Esophagus muscularis mucosa (tissue), 4 donors: ENCODE measurements around the gene SIX4. TPM values are rescaled to one million over a fixed set of nuclear protein-coding genes. Genes with fewer than 3 reads are reported as not detected.
A peak's percentile ranks its signal among the peaks of the same experiment; 100 is the strongest.

Source experiments
- DNase-seq: peaks from one replicate; pipeline ENCODE4 v3.0.0-alpha.2; 2017; ENCODE audit errors: extremely low spot score
- H3K27ac ChIP-seq, 4 donors: fragments of 200-600 bp; sonication (generic); replicated peaks in 1 of 4; 1 replicate in 3 of 4; 2 replicates in 1 of 4; pipeline ENCODE4 v1.5.1; 2016 to 2019; ENCODE audit warnings: mild to moderate bottlenecking in 1 of 4
- H3K27me3 ChIP-seq, 4 donors: fragments of 200-600 bp; sonication (generic); one replicate each; pipeline versions ENCODE4 v1.5.1 to v1.6.0; 2016 to 2019
- H3K36me3 ChIP-seq, 4 donors: fragments of 200-600 bp; sonication (generic); one replicate each; pipeline ENCODE4 v1.5.1; 2016 to 2019
- H3K4me1 ChIP-seq, 4 donors: fragments of 200-600 bp; sonication (generic); one replicate each; pipeline ENCODE4 v1.5.1; 2016 to 2019
- H3K4me3 ChIP-seq, 4 donors: fragments of 200-600 bp; sonication (generic); 1 replicate in 2 of 4; 2 replicates in 2 of 4; pipeline ENCODE4 v1.5.1; 2016 to 2019; ENCODE audit warnings: mild to moderate bottlenecking in 4 of 4, moderate library complexity in 1 of 4
- H3K9me3 ChIP-seq, 4 donors: fragments of 200-600 bp; sonication (generic); 1 replicate in 3 of 4; 2 replicates in 1 of 4; pipeline ENCODE4 v1.5.1; 2016 to 2019
- EP300 ChIP-seq: sonication (generic); formaldehyde crosslinking; IDR thresholded peaks from one replicate; pipeline ENCODE4 v1.6.1; 2017; ENCODE audit warnings: antibody characterized with exemption
- POLR2A ChIP-seq: fragments of 450-650 bp; IDR thresholded peaks from one replicate; pipeline ENCODE4 v1.6.1; 2017; ENCODE audit warnings: antibody characterized with exemption, moderate library complexity, mild to moderate bottlenecking, low read depth
- POLR2AphosphoS5 ChIP-seq, 2 donors: sonication (generic); formaldehyde crosslinking; IDR thresholded peaks; one replicate each; pipeline ENCODE4 v1.6.1; 2017; ENCODE audit warnings: antibody characterized with exemption in 2 of 2
- WGBS: methylation state at CpG from one replicate; pipeline ENCODE4 v1.1.5; 2018; 5-methylcytosine and 5-hydroxymethylcytosine counted together
- intact Hi-C: fragments of 100-400 bp; cut with DNase I; formaldehyde crosslinking; loops from one replicate; pipeline ENCODE4 v1.15.1; 2023
- total RNA-seq, 4 donors: library from RNA; depleted of rRNA; stranded (reverse); fragments of >200 nt; gene quantifications; one replicate each; pipeline versions ENCODE4 v1.1.0 to v1.2.1, GENCODE V29; 2016
- TF ChIP-seq, protein P1 (sequence below), 3 experiments: fragments of 200-600 bp in 2 of 3; fragments of 450-650 bp in 1 of 3; sonication (generic) in 2 of 3; IDR thresholded peaks; one replicate each; pipeline ENCODE4 v1.5.1; 2017 to 2019; ENCODE audit warnings: antibody characterized with exemption in 3 of 3, mild to moderate bottlenecking in 2 of 3, moderate library complexity in 1 of 3

Gene SIX4
- total RNA-seq, 4 donors from 2014 or later: 1.7 to 4.2 (median 2.7) TPM

DNA sequence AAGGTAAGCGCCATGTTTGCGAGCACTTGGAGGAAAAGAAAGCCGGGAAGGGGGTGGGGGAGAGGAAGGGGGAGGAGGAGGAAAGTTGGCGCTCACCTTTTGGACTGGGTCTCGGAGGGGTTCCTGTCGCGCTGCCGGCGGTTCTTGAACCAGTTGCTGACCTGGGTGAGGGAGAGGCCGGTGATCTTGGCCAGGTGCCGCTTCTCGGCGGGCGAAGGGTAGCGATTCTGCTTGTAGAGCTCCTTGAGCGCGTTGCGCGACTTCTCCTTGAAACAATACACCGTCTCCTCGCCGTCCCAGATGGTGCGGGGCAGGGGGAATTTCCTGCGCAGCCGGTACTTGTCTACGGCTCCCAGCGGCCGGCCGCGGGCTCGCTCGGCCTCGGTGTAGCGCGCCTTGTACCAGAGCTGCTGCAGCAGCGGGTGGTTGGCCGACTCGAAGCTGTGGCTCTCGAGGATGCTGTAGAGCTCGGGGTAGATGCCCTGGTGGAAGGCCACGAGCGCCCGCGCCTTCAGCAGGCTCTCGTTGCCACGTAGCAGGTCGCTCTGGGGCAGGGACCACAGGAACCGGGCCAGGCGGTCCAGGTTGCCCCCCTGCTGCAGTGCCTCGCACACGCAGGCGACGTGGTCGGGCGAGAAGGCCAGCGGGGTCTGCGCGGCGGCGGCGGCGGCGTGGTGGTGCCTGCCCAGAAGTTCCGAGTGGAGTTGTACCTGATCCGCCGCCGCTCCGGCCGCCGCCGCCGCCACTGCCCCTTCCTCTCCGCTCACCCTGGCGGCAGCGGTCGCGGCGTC lies 840 bp downstream of the SIX4 start:
- TF ChIP-seq EP300 (no peak), POLR2AphosphoS5 (IDR thresholded peaks at IDR 0.05) (no peak)
- TF ChIP-seq, protein P1, sequence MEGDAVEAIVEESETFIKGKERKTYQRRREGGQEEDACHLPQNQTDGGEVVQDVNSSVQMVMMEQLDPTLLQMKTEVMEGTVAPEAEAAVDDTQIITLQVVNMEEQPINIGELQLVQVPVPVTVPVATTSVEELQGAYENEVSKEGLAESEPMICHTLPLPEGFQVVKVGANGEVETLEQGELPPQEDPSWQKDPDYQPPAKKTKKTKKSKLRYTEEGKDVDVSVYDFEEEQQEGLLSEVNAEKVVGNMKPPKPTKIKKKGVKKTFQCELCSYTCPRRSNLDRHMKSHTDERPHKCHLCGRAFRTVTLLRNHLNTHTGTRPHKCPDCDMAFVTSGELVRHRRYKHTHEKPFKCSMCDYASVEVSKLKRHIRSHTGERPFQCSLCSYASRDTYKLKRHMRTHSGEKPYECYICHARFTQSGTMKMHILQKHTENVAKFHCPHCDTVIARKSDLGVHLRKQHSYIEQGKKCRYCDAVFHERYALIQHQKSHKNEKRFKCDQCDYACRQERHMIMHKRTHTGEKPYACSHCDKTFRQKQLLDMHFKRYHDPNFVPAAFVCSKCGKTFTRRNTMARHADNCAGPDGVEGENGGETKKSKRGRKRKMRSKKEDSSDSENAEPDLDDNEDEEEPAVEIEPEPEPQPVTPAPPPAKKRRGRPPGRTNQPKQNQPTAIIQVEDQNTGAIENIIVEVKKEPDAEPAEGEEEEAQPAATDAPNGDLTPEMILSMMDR (IDR thresholded peaks at IDR 0.05): no peak
- peaks cover 20 to 36% (median 25%) of the 10 kb centered on the region in 4 donors for H3K4me1 ChIP-seq
- no peaks in the 10 kb centered on the region for H3K36me3 ChIP-seq
- H3K4me3 ChIP-seq: peak overlapping the region; percentile 71 to 82 (median 76)
- H3K27ac ChIP-seq: peak overlapping the region; percentile 69 to 84 (median 72)
- no peak for DNase-seq
- intact Hi-C loops: loop anchor here (5.0 kb wide), 2 partner anchors 66 to 304 kb away; no protein-coding TSS in a partner anchor
- H3K9me3 ChIP-seq: no peaks in the 10 kb centered on the region
- under 1% methylated on average over 16 of the region's 78 CpGs for WGBS
- H3K27me3 ChIP-seq: peaks cover 0 to 32% (median 0%) of the 10 kb centered on the region in 4 donors

DNA sequence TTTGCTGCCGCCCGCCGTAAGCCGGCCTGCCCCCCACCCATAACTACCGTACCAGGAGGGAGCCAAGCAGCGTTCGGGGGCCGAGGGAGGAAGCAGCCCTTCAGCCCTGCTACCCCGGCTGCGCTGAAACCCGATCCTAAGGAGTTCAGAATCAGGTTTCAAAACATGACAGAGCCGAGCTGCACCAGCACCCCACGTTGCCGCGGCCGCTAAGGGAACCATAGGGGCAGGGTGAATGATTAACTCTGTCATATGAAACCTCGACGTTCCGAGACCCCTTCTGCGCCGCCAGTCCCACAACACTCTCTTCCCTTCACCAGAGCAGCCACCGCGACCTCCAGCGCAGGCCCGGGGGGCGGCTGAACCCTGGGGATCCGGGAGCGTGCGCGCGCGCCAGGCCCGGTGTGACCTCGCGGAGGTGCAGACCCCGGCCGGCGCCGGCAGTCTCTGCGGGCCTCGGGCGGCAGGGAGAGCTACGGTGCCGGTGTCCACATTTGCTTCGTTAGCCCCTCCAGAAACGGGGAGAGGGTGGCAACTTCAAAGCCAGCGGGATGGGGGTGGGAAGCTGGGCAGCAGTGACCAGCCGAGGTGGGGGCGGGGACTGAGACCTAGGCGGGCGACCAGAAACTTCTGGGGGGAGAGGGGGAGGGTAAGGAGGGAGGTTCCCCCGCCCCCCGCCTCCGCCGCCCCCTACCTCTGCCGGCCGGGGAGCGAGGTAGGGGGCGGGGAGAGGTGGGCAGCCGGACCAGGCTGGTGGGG lies 1.6 kb downstream of the SIX4 start:
- Histone ChIP-seq H3K36me3 (no peaks in the 10 kb centered on the region), H3K27ac (peak overlapping the region; percentile 69 to 84 (median 72)), H3K27me3 (peaks cover 0 to 28% (median 0%) of the 10 kb centered on the region in 4 donors), H3K9me3 (no peaks in the 10 kb centered on the region), H3K4me1 (peaks cover 20 to 36% (median 25%) of the 10 kb centered on the region in 4 donors), H3K4me3 (peak overlapping the region; percentile 71 to 82 (median 76))
- WGBS: under 1% methylated on average over 31 of the region's 60 CpGs
- DNase-seq: no peak
- intact Hi-C loops: loop anchor here (5.0 kb wide), 2 partner anchors 65 to 305 kb away; no protein-coding TSS in a partner anchor
- TF ChIP-seq, protein P1 (IDR thresholded peaks at IDR 0.05): no peak
- TF ChIP-seq POLR2A (no peak), EP300 (no peak), POLR2AphosphoS5 (IDR thresholded peaks at IDR 0.05) (no peak)

DNA sequence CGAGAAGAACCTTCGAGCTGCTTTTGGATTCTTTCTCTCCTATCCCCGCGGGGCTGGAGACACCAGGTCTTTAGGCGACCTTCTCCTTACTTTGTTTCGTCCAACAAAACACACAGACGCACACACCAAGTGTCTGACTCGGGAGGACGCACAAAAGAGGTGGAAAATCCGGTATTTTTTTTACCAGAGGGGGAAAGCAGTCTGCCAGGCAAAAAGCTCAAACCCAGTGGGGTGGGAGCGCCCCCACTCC lies 2.1 kb downstream of the SIX4 start:
- H3K27me3 ChIP-seq: peaks cover 0 to 27% (median 0%) of the 10 kb centered on the region in 4 donors
- intact Hi-C loops: loop anchor here (5.0 kb wide), 2 partner anchors 65 to 305 kb away; no protein-coding TSS in a partner anchor
- H3K27ac ChIP-seq: peak overlapping the region in 2 of 4 donors; percentile 69 to 84
- H3K4me1 ChIP-seq: peaks cover 20 to 36% (median 25%) of the 10 kb centered on the region in 4 donors
- H3K9me3 ChIP-seq: no peaks in the 10 kb centered on the region
- H3K36me3 ChIP-seq: no peaks in the 10 kb centered on the region
- DNase-seq: no peak
- TF ChIP-seq EP300 (no peak), POLR2A (no peak), POLR2AphosphoS5 (IDR thresholded peaks at IDR 0.05) (no peak)
- TF ChIP-seq, protein P1 (IDR thresholded peaks at IDR 0.05): no peak
- peak overlapping the region; percentile 71 to 82 (median 76) for H3K4me3 ChIP-seq
- 0% methylated on average over 8 of the region's 11 CpGs for WGBS

DNA sequence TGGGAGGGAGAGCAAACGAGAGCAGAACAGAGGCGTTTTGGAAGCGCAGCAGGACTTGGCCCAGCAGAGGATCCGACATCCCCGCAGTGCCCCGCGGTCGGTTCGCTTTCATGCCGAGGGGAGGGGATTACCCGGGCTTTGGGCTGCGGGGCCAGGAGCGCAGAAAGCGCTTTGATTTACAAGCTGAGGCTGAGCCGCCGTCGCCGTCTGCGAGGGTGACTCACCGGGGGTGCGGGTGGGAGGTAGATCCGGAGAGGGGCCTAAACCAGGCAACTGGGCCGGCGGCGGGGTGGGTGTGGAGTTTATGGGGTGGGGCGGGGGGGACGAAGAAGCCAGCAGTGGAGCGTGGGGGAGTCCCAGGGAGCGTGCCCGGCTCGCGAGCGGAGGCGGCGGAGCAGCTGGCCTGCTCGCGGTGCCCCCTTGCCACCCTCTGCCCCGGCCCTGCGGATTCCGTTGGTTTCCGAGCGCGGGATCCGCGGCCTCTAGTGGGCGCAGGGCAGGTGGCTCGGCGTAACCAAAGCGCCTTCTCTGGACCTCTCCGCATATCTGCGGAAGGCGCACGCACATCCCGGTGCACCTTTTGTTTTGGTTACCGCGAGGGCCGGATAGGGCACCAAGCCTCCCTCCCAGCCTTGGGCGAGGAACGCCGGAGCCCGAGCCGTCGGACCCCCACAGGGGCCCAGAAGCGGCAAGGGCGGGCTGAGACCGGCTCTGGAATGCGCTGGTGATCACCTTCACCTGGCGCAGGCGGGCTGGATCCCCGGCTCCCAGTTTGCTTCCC lies 2.6 kb downstream of the SIX4 start:
- peaks cover 20 to 36% (median 25%) of the 10 kb centered on the region in 4 donors for H3K4me1 ChIP-seq
- peak overlapping the region in 2 of 4 donors; percentile 69 to 84 for H3K27ac ChIP-seq
- H3K9me3 ChIP-seq: no peaks in the 10 kb centered on the region
- peaks cover 0 to 27% (median 0%) of the 10 kb centered on the region in 4 donors for H3K27me3 ChIP-seq
- intact Hi-C loops: loop anchor here (5.0 kb wide), 2 partner anchors 64 to 306 kb away; no protein-coding TSS in a partner anchor
- 7% methylated on average over 22 of the region's 70 CpGs for WGBS
- no peaks in the 10 kb centered on the region for H3K36me3 ChIP-seq
- no peak for DNase-seq
- peak overlapping the region; percentile 71 to 82 (median 76) for H3K4me3 ChIP-seq
- TF ChIP-seq POLR2A: no peak
- no peak for TF ChIP-seq POLR2AphosphoS5 (IDR thresholded peaks at IDR 0.05)
- TF ChIP-seq, protein P1 (IDR thresholded peaks at IDR 0.05): peak in 2 of 3 experiments; percentile 20 to 51
- no peak for TF ChIP-seq EP300
